Measurements from ENCODE around the gene ZBTB21. TPM values are rescaled to one million over a fixed set of nuclear protein-coding genes. Genes with fewer than 3 reads are reported as not detected.

ZBTB21 gene
- total and polyA plus RNA-seq, 2 experiments from 2014 or later: 10.0 to 11.0 TPM

GRCh38 chr21:41965045-41965444, 45.1 kb downstream of the ZBTB21 start (continued):
- TF ChIP-seq, protein P1, sequence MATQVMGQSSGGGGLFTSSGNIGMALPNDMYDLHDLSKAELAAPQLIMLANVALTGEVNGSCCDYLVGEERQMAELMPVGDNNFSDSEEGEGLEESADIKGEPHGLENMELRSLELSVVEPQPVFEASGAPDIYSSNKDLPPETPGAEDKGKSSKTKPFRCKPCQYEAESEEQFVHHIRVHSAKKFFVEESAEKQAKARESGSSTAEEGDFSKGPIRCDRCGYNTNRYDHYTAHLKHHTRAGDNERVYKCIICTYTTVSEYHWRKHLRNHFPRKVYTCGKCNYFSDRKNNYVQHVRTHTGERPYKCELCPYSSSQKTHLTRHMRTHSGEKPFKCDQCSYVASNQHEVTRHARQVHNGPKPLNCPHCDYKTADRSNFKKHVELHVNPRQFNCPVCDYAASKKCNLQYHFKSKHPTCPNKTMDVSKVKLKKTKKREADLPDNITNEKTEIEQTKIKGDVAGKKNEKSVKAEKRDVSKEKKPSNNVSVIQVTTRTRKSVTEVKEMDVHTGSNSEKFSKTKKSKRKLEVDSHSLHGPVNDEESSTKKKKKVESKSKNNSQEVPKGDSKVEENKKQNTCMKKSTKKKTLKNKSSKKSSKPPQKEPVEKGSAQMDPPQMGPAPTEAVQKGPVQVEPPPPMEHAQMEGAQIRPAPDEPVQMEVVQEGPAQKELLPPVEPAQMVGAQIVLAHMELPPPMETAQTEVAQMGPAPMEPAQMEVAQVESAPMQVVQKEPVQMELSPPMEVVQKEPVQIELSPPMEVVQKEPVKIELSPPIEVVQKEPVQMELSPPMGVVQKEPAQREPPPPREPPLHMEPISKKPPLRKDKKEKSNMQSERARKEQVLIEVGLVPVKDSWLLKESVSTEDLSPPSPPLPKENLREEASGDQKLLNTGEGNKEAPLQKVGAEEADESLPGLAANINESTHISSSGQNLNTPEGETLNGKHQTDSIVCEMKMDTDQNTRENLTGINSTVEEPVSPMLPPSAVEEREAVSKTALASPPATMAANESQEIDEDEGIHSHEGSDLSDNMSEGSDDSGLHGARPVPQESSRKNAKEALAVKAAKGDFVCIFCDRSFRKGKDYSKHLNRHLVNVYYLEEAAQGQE (IDR thresholded peaks at IDR 0.05; ENCODE audit: unreplicated experiment): no peak
- no peak for TF ChIP-seq POLR2AphosphoS5 (IDR thresholded peaks at IDR 0.05; ENCODE audit: low read depth)
- TF ChIP-seq ZNF114 (CRISPR knock-in tag; IDR thresholded peaks at IDR 0.05): no peak
- no peak for TF ChIP-seq STAT1 (IDR thresholded peaks at IDR 0.05; ENCODE audit: unreplicated experiment)
- no peak for TF ChIP-seq ZNF331 (CRISPR knock-in tag; IDR thresholded peaks at IDR 0.05; ENCODE audit: low read depth)
- no peak for TF ChIP-seq CREB1 (CRISPR knock-in tag; IDR thresholded peaks at IDR 0.05; ENCODE audit: low read depth)

DNA sequence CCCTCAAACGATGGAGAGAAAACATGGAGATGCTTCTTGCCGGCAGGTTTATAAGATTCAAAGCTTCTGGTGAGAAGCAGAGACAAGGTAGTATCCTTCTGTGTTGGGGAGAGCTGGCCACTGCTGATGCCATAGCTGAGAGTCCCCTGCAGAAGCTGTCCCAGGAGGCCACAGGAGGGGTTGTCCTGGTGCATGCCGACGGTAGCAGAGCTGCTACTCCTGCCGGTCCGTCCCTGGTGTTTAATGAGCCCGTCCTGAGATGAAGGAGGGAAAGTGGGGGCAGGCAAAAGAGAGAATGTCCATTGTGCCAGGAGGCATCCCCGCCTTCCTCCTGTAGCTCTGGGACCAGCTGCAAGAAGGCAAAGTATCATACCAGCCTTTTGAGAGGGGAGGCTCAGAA, 46.0 kb downstream of the ZBTB21 start:
- H3K36me3 Mint-ChIP-seq (ENCODE audit: low read depth): no peaks in the 10 kb centered on the region
- Histone ChIP-seq H3K27me3 (ENCODE audit: insufficient read depth) (no peaks in the 10 kb centered on the region), H3K4me2 (no peak overlapping the region), H4K20me1 (replicated peaks; ENCODE audit: insufficient read depth) (no peaks in the 10 kb centered on the region), H3K9me2 (ENCODE audit: insufficient read depth) (no peaks in the 10 kb centered on the region), H3K79me2 (replicated peaks; ENCODE audit: insufficient read depth) (no peaks in the 10 kb centered on the region), H2AFZ (no peak overlapping the region), H3K36me3 (ENCODE audit: insufficient read depth) (no peaks in the 10 kb centered on the region), H3F3A (replicated peaks; ENCODE audit: low read depth) (no peaks in the 10 kb centered on the region), H3K27ac (ENCODE audit: low read depth) (no peak overlapping the region), H3K4me1 (ENCODE audit: insufficient read depth) (no peaks in the 10 kb centered on the region), H3K4me3 (no peak overlapping the region)
- peaks cover 31% of the 10 kb centered on the region for H3K4me1 Mint-ChIP-seq
- H3K4me3 Mint-ChIP-seq: no peak overlapping the region
- ATAC-seq (no peak), DNase-seq (ENCODE audit: low spot score) (no peak)
- H3K9me3 Mint-ChIP-seq: no peaks in the 10 kb centered on the region
- peaks cover 10% of the 10 kb centered on the region for H3K27me3 Mint-ChIP-seq (ENCODE audit: insufficient read depth, low read depth, poor library complexity)
- H3K27ac Mint-ChIP-seq: no peak overlapping the region
- TF ChIP-seq ZNF462 (CRISPR knock-in tag; IDR thresholded peaks at IDR 0.05) (no peak), EZH2phosphoT487 (IDR thresholded peaks at IDR 0.05; ENCODE audit: unreplicated experiment) (no peak), EZH2 (IDR thresholded peaks at IDR 0.05; ENCODE audit: low read depth, unreplicated experiment) (no peak), STAT1 (IDR thresholded peaks at IDR 0.05; ENCODE audit: unreplicated experiment) (no peak), ZNF114 (CRISPR knock-in tag; IDR thresholded peaks at IDR 0.05) (no peak), JUNB (IDR thresholded peaks at IDR 0.05; ENCODE audit: unreplicated experiment) (no peak), ZNF331 (CRISPR knock-in tag; IDR thresholded peaks at IDR 0.05; ENCODE audit: low read depth) (no peak), CREB1 (CRISPR knock-in tag; IDR thresholded peaks at IDR 0.05; ENCODE audit: low read depth) (no peak), NANOG (IDR thresholded peaks at IDR 0.05; ENCODE audit: borderline replicate concordance) (no peak), POLR2AphosphoS5 (IDR thresholded peaks at IDR 0.05; ENCODE audit: low read depth) (no peak)
- TF ChIP-seq, protein P2, sequence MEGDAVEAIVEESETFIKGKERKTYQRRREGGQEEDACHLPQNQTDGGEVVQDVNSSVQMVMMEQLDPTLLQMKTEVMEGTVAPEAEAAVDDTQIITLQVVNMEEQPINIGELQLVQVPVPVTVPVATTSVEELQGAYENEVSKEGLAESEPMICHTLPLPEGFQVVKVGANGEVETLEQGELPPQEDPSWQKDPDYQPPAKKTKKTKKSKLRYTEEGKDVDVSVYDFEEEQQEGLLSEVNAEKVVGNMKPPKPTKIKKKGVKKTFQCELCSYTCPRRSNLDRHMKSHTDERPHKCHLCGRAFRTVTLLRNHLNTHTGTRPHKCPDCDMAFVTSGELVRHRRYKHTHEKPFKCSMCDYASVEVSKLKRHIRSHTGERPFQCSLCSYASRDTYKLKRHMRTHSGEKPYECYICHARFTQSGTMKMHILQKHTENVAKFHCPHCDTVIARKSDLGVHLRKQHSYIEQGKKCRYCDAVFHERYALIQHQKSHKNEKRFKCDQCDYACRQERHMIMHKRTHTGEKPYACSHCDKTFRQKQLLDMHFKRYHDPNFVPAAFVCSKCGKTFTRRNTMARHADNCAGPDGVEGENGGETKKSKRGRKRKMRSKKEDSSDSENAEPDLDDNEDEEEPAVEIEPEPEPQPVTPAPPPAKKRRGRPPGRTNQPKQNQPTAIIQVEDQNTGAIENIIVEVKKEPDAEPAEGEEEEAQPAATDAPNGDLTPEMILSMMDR (conservative IDR thresholded peaks at IDR 0.05; ENCODE audit: low read depth in 2 of 2): no peak
- TF ChIP-seq, protein P3, sequence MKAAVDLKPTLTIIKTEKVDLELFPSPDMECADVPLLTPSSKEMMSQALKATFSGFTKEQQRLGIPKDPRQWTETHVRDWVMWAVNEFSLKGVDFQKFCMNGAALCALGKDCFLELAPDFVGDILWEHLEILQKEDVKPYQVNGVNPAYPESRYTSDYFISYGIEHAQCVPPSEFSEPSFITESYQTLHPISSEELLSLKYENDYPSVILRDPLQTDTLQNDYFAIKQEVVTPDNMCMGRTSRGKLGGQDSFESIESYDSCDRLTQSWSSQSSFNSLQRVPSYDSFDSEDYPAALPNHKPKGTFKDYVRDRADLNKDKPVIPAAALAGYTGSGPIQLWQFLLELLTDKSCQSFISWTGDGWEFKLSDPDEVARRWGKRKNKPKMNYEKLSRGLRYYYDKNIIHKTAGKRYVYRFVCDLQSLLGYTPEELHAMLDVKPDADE (IDR thresholded peaks at IDR 0.05): no peak
